H1 (cell line): Measurements from ENCODE around the gene TSPEAR. TPM values are rescaled to one million over a fixed set of nuclear protein-coding genes. Genes with fewer than 3 reads are reported as not detected.

ENCODE experiments used
- CTCF ChIA-PET: fragments of 300-600 bp; sonication (Branson Sonifier 250); formaldehyde crosslinking; loops from one replicate; lab custom pipeline; 2021; ENCODE audit not compliant: partially characterized antibody; lab: Charles Lee
- POLR2A ChIA-PET: fragments of 300-600 bp; sonication (Branson Sonifier 250); formaldehyde crosslinking; loops from one replicate; lab custom pipeline; 2021; ENCODE audit warnings: inconsistent platforms; ENCODE audit not compliant: partially characterized antibody; lab: Charles Lee
- DNase-seq, 2 experiments: peaks; one replicate each; pipeline versions ENCODE4 v3.0.0 to v3.0.0-alpha.2; 2010 to 2022; ENCODE audit warnings: low spot score in 2 of 2, low read depth in 1 of 2, mixed read lengths in 1 of 2
- FAIRE-seq: peaks from 2 replicates; lab custom pipeline; 2011; peaks lifted over from hg19 to GRCh38; lab: Jason Lieb, UNC
- H2AFZ ChIP-seq: 2 replicates; pipeline ENCODE4 v1.8.1; 2012; ENCODE audit warnings: low read length, inconsistent platforms
- H2AK5ac ChIP-seq: 2 replicates; pipeline ENCODE4 v1.6.1; 2013; ENCODE audit warnings: low read depth, low read length
- H2BK120ac ChIP-seq: replicated peaks from 2 replicates; pipeline ENCODE3; 2013; ENCODE audit warnings: low read depth, low read length, inconsistent platforms
- H2BK12ac ChIP-seq: 2 replicates; pipeline ENCODE4 v1.6.1; 2013; ENCODE audit warnings: low read depth, low read length
- H2BK15ac ChIP-seq: 2 replicates; pipeline ENCODE4 v1.6.1; 2013; ENCODE audit warnings: low read length
- H2BK20ac ChIP-seq: 2 replicates; pipeline ENCODE4 v1.6.1; 2013; ENCODE audit warnings: low read length
- H2BK5ac ChIP-seq: 2 replicates; pipeline ENCODE4 v1.6.1; 2013; ENCODE audit warnings: low read depth, low read length
- H3K14ac ChIP-seq: 2 replicates; pipeline ENCODE4 v1.6.1; 2013; ENCODE audit warnings: inconsistent platforms; ENCODE audit not compliant: insufficient read length
- H3K18ac ChIP-seq: 2 replicates; pipeline ENCODE4 v1.6.1; 2013; ENCODE audit warnings: low read length; ENCODE audit errors: extremely low read depth
- H3K23ac ChIP-seq: 2 replicates; pipeline ENCODE4 v1.6.1; 2013; ENCODE audit warnings: inconsistent platforms; ENCODE audit not compliant: insufficient read length
- H3K23me2 ChIP-seq: 2 replicates; pipeline ENCODE4 v1.6.1; 2013; ENCODE audit warnings: low read depth, low read length
- H3K27ac ChIP-seq: 2 replicates; pipeline ENCODE4 v1.6.1; 2011; ENCODE audit warnings: low read depth, low read length, inconsistent platforms
- H3K27me3 ChIP-seq, 4 experiments: replicated peaks in 1 of 4; 1 replicate in 1 of 4; 2 replicates in 3 of 4; pipeline versions ENCODE4 v1.6.1 to v1.8.1; 2011 to 2013; ENCODE audit warnings: low read length in 3 of 4, mild to moderate bottlenecking in 3 of 4, inconsistent platforms in 2 of 4, mixed read lengths in 2 of 4, moderate library complexity in 1 of 4; ENCODE audit not compliant: control insufficient read depth in 3 of 4, insufficient read depth in 3 of 4; ENCODE audit errors: extremely low read depth in 1 of 4
- H3K36me3 ChIP-seq, 4 experiments: 2 replicates each; pipeline versions ENCODE4 v1.6.1 to v1.8.1; 2011 to 2013; ENCODE audit warnings: mild to moderate bottlenecking in 4 of 4, low read length in 3 of 4, moderate library complexity in 2 of 4, control low read depth in 1 of 4, inconsistent platforms in 1 of 4; ENCODE audit not compliant: insufficient read depth in 4 of 4, control insufficient read depth in 2 of 4
- H3K4ac ChIP-seq: replicated peaks from 2 replicates; pipeline ENCODE3; 2013; ENCODE audit warnings: low read length, low read depth, mixed read lengths, inconsistent platforms; ENCODE audit not compliant: insufficient read length
- H3K4me1 ChIP-seq, 4 experiments: replicated peaks in 1 of 4; 1 replicate in 1 of 4; 2 replicates in 3 of 4; pipeline versions ENCODE4 v1.6.1 to v1.8.1; 2011 to 2013; ENCODE audit warnings: low read length in 3 of 4, inconsistent platforms in 2 of 4, mixed read lengths in 1 of 4; ENCODE audit not compliant: insufficient read depth in 4 of 4, control insufficient read depth in 3 of 4
- H3K4me2 ChIP-seq, 2 experiments: 2 replicates each; pipeline versions ENCODE4 v1.6.1 to v1.8.1; 2011 to 2013; ENCODE audit warnings: low read depth in 2 of 2, low read length in 2 of 2, control low read depth in 1 of 2, inconsistent platforms in 1 of 2, mild to moderate bottlenecking in 1 of 2; ENCODE audit not compliant: insufficient read depth in 1 of 2
- H3K4me3 ChIP-seq, 4 experiments: fragments of 200-600, 300-600 bp in 1 of 4; sonication (generic), shearing (Covaris generic), sonication (Bioruptor Twin) in 1 of 4; 2 replicates each; pipeline versions ENCODE4 v1.5.1 to v1.8.1; 2011 to 2016; ENCODE audit warnings: low read length in 4 of 4, low read depth in 3 of 4, control low read depth in 2 of 4, inconsistent platforms in 2 of 4, mild to moderate bottlenecking in 2 of 4, mixed read lengths in 1 of 4, moderate library complexity in 1 of 4; ENCODE audit not compliant: insufficient read depth in 2 of 4; ENCODE audit errors: extremely low read depth in 1 of 4
- H3K56ac ChIP-seq: replicated peaks from 2 replicates; pipeline ENCODE3; 2013; ENCODE audit warnings: low read depth, mild to moderate bottlenecking, mixed read lengths, low read length, inconsistent platforms; ENCODE audit not compliant: insufficient read length
- H3K79me1 ChIP-seq: 2 replicates; pipeline ENCODE4 v1.6.1; 2013; ENCODE audit warnings: low read depth, low read length, control low read depth
- H3K79me2 ChIP-seq, 2 experiments: 2 replicates each; pipeline versions ENCODE4 v1.6.1 to v1.8.1; 2012 to 2013; ENCODE audit warnings: low read length in 2 of 2, mild to moderate bottlenecking in 2 of 2, inconsistent platforms in 1 of 2; ENCODE audit not compliant: insufficient read depth in 2 of 2, control insufficient read depth in 1 of 2
- H3K9ac ChIP-seq, 4 experiments: replicated peaks in 1 of 4; 1 replicate in 1 of 4; 2 replicates in 3 of 4; pipeline versions ENCODE4 v1.6.1 to v1.8.1; 2011 to 2013; ENCODE audit warnings: low read depth in 3 of 4, low read length in 3 of 4, control low read depth in 2 of 4, mild to moderate bottlenecking in 2 of 4, moderate library complexity in 2 of 4, inconsistent platforms in 1 of 4; ENCODE audit errors: extremely low read depth in 1 of 4
- H3K9me3 ChIP-seq, 2 experiments: 2 replicates each; pipeline versions ENCODE4 v1.6.1 to v1.8.1; 2012 to 2013; ENCODE audit warnings: mild to moderate bottlenecking in 2 of 2, moderate library complexity in 2 of 2, control low read depth in 1 of 2, inconsistent platforms in 1 of 2, low read depth in 1 of 2, low read length in 1 of 2, mixed read lengths in 1 of 2; ENCODE audit not compliant: insufficient read depth in 2 of 2
- H4K20me1 ChIP-seq, 2 experiments: replicated peaks in 1 of 2; 2 replicates each; pipeline versions ENCODE3 to v1.8.1; 2011 to 2013; ENCODE audit warnings: inconsistent platforms in 2 of 2, low read length in 2 of 2, mild to moderate bottlenecking in 1 of 2; ENCODE audit not compliant: insufficient read depth in 2 of 2, control insufficient read depth in 1 of 2
- H4K5ac ChIP-seq: 2 replicates; pipeline ENCODE4 v1.6.1; 2013; ENCODE audit warnings: low read length, low read depth, mixed read lengths, inconsistent platforms; ENCODE audit not compliant: insufficient read length
- H4K8ac ChIP-seq: 2 replicates; pipeline ENCODE4 v1.8.0; 2013; ENCODE audit warnings: mild to moderate bottlenecking, moderate library complexity, low read length, inconsistent platforms; ENCODE audit not compliant: insufficient read depth; ENCODE audit errors: extremely low read depth
- H4K91ac ChIP-seq: replicated peaks from 2 replicates; pipeline ENCODE3; 2013; ENCODE audit warnings: low read length, mixed read lengths, inconsistent platforms; ENCODE audit not compliant: insufficient read length
- ASH2L ChIP-seq: fragments of 200-600, 300-600 bp; sonication (generic); IDR thresholded peaks from one replicate; pipeline ENCODE4 v1.7.1; 2017; ENCODE audit warnings: low read length
- BACH1 ChIP-seq: IDR thresholded peaks from 2 replicates; pipeline ENCODE4 v1.6.1; 2012; ENCODE audit warnings: low read length, improper control_type of control experiment
- CBX5 ChIP-seq: fragments of 300-800, 300-1000 bp; sonication (generic); IDR thresholded peaks from 2 replicates; pipeline ENCODE4 v1.7.1; 2016; ENCODE audit warnings: antibody characterized with exemption, low read length, low read depth
- CHD1 ChIP-seq: IDR thresholded peaks from 2 replicates; pipeline ENCODE4 v1.6.1; 2012; ENCODE audit warnings: low read depth, low read length, improper control_type of control experiment
- CHD2 ChIP-seq: IDR thresholded peaks from 2 replicates; pipeline ENCODE4 v1.6.1; 2012; ENCODE audit warnings: low read length, improper control_type of control experiment
- FOSL1 ChIP-seq: IDR thresholded peaks from 2 replicates; pipeline ENCODE4 v1.6.1; 2011; ENCODE audit warnings: mild to moderate bottlenecking, low read depth, low read length, moderate library complexity; ENCODE audit not compliant: insufficient read depth
- POLR2A ChIP-seq, 2 experiments: IDR thresholded peaks; 1 replicate in 1 of 2; 2 replicates in 1 of 2; pipeline ENCODE4 v1.6.1; 2011; ENCODE audit warnings: low read depth in 2 of 2, low read length in 2 of 2, mild to moderate bottlenecking in 2 of 2; ENCODE audit errors: control extremely low read depth in 1 of 2
- SIRT6 ChIP-seq: IDR thresholded peaks from one replicate; pipeline ENCODE4 v1.7.1; 2012; ENCODE audit warnings: low read length, inconsistent platforms
- WGBS, 2 experiments: shearing (Covaris generic) in 1 of 2; methylation state at CpG; one replicate each; pipeline versions ENCODE4 v1.1.6 to v1.1.7; 2013 to 2015; ENCODE audit warnings: low lambda C conversion rate in 2 of 2, mixed read lengths in 2 of 2, inconsistent platforms in 1 of 2, low coverage in 1 of 2, missing lambda C conversion rate in 1 of 2; ENCODE audit not compliant: insufficient replicate concordance in 2 of 2, insufficient coverage in 1 of 2, insufficient read length in 1 of 2; ENCODE audit errors: extremely low coverage in 1 of 2, missing lambda C conversion rate in 1 of 2; 5-methylcytosine and 5-hydroxymethylcytosine counted together
- polyA plus RNA-seq, 7 experiments: library from polyadenylated mRNA; depleted of rRNA in 3 of 7; stranded (reverse) in 5 of 7; unstranded in 2 of 7; fragments of >200 nt in 5 of 7; fragments of 200-250 nt in 2 of 7; gene quantifications; 1 replicate in 5 of 7; 2 replicates in 1 of 7; 4 replicates in 1 of 7; pipeline versions ENCODE4 v1.2.1 to v1.2.3, GENCODE V29; 2011 to 2013; ENCODE audit warnings: missing spikeins in 2 of 7, mixed read lengths in 2 of 7
- total RNA-seq: library from RNA; stranded (reverse); fragmentation: NEBNext Ultra II Directional; extraction: Animal tissue kit (Norgen Biotek cat#: 25700); gene quantifications from 2 replicates; pipeline ENCODE4 v1.2.1, GENCODE V29; 2021
- TF ChIP-seq, protein P1 (sequence below): IDR thresholded peaks from 2 replicates; pipeline ENCODE4 v1.6.1; 2012; ENCODE audit warnings: low read length, inconsistent platforms

TSPEAR gene
- total and polyA plus RNA-seq, 2 of the 8 experiments (the other 6 are each of a cell fraction or from before 2014, with no cell fraction given) = 0.58 to 0.89 TPM

DNA sequence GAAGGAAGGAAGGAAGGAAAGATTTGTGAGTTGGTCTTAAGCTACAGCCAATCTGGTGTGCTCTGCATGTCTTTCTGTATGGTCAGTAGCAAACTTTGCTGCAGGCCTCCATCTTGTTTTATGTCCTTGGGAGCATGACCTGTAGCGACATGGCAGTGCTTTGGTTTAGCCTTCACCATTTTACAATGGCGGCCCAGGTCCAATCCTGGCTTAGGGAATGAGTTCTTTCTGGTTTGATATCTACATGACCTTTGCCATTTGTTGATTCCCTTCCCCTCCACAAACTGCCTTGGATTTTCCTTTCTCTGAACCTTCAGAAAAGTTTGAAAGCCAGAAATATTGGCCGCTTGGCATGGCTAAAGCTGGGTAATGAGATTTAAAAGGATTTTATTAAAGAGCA lies 30.5 kb upstream of the TSPEAR start:
- DNase-seq = peak in 1 of 2 experiments; percentile 3
- H3K9me3 ChIP-seq = peaks cover 52 to 58% of the 10 kb centered on the region in 2 experiments

More for the DNA sequence above, 30.5 kb upstream of the TSPEAR start:
- Histone ChIP-seq H3K79me1 (no peaks in the 10 kb centered on the region), H2BK12ac (no peak overlapping the region), H3K4ac (no peak overlapping the region), H4K8ac (no peak overlapping the region), H3K23me2 (no peaks in the 10 kb centered on the region; the same call in 1 of the 2 replicates), H2AK5ac (no peak overlapping the region), H4K5ac (no peak overlapping the region), H3K4me1 (no peaks in the 10 kb centered on the region), H3K18ac (no peak overlapping the region), H2BK15ac (no peak overlapping the region), H3K4me2 (no peak overlapping the region), H2BK5ac (no peak overlapping the region), H4K20me1 (no peaks in the 10 kb centered on the region), H3K36me3 (no peaks in the 10 kb centered on the region), H3K23ac (no peak overlapping the region), H3K4me3 (no peak overlapping the region), H2BK120ac (no peak overlapping the region), H3K9ac (no peak overlapping the region), H2BK20ac (no peak overlapping the region), H3K27me3 (no peaks in the 10 kb centered on the region), H4K91ac (no peak overlapping the region), H3K14ac (no peak overlapping the region), H3K56ac (no peak overlapping the region), H3K79me2 (no peaks in the 10 kb centered on the region), H3K27ac (no peak overlapping the region), H2AFZ (no peak overlapping the region)
- CTCF ChIA-PET = interaction anchor here (0.6 to 2.3 kb wide), 11 partner anchors 8 to 256 kb away, joined by 3 to 10 read pairs (median 4); partner anchors contain the start of gene TSPEAR
- 91% methylated on average over 3 of the region's 3 CpGs; no CpG with 5 or more reads in 1 of the 2 experiments for WGBS, 2 experiments
- TF ChIP-seq CHD1 (no peak), FOSL1 (no peak), BACH1 (no peak), CHD2 (no peak), SIRT6 (no peak), CBX5 (no peak), ASH2L (no peak), POLR2A (IDR thresholded peaks at IDR 0.05; ENCODE audit: control extremely low read depth in 1 of 2, low read depth in 2 of 2, low read length in 2 of 2) (no peak)
- TF ChIP-seq, protein P1, sequence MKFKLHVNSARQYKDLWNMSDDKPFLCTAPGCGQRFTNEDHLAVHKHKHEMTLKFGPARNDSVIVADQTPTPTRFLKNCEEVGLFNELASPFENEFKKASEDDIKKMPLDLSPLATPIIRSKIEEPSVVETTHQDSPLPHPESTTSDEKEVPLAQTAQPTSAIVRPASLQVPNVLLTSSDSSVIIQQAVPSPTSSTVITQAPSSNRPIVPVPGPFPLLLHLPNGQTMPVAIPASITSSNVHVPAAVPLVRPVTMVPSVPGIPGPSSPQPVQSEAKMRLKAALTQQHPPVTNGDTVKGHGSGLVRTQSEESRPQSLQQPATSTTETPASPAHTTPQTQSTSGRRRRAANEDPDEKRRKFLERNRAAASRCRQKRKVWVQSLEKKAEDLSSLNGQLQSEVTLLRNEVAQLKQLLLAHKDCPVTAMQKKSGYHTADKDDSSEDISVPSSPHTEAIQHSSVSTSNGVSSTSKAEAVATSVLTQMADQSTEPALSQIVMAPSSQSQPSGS = no peak
- POLR2A ChIA-PET = no interaction called here
- no peak for FAIRE-seq
